HG03108 (cell line): ENCODE measurements around the gene HNRNPA3.
"Not testable (repeated sequence)": the region's sequence is repeated elsewhere in the genome, so short reads cannot be mapped to it uniquely, and the experiment has no call there.

Experiments
- ATAC-seq: cut with Tn5 transposase; IDR thresholded peaks from one replicate; pipeline ENCODE4 v1.9.1; 2021; ENCODE audit warnings: moderate library complexity; ENCODE audit not compliant: unreplicated experiment

HNRNPA3 gene

GRCh38 chr2:177212106-177212890 is at the start of gene HNRNPA3:
Gene HNRNPA3 (plus strand): TSS chr2:177212794. CDS start chr2:177212800, 6 bp downstream.
- ATAC-seq: peak; percentile 94

- ATAC-seq: no peak
These were observed 48.5 kb upstream of the HNRNPA3 start for GRCh38 chr2:177164131-177164530.

DNA sequence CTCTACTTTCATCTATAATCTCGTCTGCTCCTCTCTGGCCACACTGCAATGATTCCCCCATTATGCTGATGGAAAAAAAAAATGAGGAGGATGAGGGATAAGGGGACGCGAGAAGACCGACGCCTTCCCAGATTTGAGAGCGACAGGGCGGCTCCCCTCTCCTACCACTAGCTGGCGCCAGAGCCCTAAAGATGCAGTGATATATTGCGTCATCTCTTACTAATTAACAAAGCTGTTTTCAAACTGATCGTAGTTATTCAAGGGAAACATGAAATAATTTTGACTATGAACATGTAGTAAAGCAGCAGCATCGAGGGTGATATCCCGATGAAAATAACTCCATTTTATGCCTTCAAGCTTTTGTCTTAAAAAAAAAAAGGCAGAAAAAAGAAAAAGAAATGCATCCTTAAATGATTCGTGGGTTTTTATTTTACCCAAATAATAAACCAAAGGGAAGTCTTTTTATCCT is 48.0 kb upstream of the HNRNPA3 start:
- ATAC-seq: peak; percentile 45

- no peak for ATAC-seq
These were observed 47.5 kb upstream of the HNRNPA3 start for GRCh38 chr2:177165061-177165583.

DNA sequence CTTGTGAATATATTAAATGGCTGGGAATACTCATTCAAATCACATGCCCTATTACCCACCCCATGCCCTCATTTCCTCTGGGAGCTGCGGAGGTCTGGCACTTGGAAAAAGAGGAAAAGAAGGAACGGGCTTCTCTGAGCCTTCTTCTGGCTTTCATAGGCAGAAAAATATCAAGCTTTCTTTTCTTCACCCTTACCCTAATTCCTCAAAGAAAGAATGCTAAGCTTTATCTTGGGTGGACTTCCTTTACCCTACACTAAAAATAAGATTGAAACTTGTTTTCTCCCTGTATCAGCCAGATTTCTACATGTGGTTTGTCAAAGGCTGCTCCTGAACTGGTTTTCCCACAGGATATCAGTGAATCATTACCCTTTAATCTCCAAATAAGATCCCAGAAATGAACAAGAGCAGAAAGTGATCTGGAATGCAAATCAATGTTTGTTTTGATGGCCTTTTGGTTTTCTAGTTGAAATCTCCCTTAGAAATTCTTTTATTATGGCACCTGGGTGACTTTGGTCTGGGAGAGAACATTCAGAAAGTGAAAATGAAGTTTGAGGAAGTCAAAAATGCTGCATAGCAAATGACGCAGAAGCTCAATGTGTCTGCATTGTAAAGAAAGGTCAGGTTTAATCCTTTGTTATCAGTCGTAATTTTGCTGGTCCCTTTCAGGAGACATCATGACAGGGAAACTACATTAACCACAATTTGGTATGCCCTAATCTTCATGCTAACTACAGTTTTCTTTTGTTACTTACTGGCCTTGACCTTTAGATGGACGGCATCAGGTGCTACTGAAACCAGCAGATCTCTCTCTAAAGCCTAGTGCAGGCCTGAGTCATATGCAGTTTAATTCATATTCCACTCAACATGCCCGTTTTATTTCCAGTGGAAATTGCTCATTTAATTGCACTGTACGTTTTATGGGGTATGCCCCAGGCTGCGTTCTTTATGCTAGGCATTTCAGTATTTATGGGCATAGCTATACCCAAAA is 46.6 kb upstream of the HNRNPA3 start:
- peak; percentile 42 for ATAC-seq

GRCh38 chr2:177169810-177170514 is 42.6 kb upstream of the HNRNPA3 start:
- peak; percentile 52 for ATAC-seq

DNA sequence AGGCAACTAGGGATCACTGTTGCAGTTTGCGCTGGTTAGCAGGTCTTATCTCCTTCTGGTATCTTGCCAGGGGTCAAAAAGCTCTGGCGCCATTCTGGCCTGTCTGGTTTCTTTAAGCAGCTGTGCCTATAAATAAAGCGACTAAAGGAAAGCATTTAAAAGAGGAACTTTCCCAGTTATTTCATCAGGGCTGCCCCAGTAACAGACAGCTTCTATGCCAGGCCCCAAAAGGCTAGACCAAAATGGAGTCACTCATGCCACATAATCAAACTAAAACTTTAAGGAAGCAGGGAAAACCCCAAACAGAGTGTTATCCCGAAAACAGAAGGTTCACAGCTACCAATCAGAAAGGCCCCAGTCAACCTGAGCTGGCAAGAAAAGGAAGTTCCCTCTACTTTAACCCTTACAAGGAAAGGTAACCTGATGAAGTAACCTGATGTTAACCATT is 41.2 kb upstream of the HNRNPA3 start:
- no peak for ATAC-seq

GRCh38 chr2:177172034-177172880 is 40.3 kb upstream of the HNRNPA3 start:
- ATAC-seq: no peak

GRCh38 chr2:177174486-177174885 is 38.1 kb upstream of the HNRNPA3 start:
- no peak for ATAC-seq

DNA sequence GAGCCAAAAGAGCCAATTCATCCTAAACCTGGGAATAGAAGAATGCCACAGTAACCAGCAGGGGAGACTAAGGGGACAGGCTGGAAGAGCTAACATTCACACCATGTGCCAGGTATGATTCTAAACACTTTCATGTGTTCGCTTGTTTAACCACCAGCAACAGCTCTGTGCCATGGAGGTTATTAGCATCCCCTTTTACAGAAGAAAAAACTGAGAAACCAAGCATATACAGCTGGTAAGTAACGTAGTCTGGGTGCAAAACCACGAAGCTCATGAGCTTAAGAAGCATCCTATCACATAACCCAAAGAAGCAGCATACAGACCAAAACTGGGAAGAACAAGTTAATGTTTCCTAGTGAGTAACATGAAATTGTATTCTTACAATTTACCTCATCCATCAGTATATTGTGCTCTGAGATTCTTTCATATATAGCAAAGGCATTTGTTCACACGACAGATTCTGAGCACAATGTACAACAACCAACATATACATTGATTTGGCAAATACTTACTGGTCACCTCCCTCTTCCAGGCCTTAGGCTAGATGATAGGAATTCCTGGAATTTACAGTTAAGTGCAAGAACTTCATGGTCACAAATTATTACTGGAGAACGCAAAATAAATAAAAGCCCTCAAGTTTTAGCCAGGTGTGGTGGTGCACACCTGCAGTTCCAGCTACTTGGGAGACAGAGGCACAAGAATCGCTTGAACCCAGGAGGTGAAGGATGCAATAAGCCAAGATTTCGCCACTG is 36.5 kb upstream of the HNRNPA3 start:
- no peak for ATAC-seq

DNA sequence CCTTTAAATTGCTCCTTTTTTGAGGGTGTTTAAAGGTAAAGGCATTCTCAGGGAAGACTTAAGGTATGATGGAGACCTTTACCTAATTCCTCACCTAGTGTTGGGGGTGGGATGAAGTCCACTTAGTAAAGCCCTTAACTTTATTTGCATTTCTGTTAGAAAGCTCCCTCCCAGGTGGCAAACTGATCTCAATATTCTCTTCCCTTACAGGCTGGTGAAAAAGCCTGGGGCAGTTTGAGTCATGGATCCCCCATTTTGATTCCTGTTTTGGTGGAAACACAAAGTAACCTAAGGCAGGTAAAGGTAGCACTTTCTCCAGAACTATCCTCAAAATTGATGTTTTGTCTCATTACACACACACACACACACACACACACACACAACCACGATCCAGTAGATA is 33.8 kb upstream of the HNRNPA3 start:
- ATAC-seq: no peak

DNA sequence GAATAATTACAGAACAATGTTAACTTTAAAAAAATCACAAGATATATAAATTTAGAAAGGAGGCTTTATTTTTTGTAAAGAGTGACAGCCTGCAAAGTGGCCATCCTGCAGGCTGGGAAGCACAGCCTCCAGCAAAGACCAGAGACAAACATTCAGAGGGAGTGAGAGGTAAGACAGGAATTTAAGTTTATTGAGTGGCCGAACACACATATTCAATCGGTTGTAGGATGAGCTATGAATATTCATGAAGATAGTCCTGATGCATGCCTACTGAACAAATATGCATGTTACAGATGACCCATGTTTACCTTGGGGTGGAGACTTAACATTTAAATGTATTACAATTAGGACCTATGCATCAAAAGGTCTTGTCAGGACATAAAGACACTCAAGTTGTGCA is 33.4 kb upstream of the HNRNPA3 start:
- ATAC-seq: no peak

GRCh38 chr2:177179671-177180070 is 32.9 kb upstream of the HNRNPA3 start:
- not testable (repeated sequence) for ATAC-seq

GRCh38 chr2:177180269-177181000 is 32.2 kb upstream of the HNRNPA3 start:
- ATAC-seq: no peak

DNA sequence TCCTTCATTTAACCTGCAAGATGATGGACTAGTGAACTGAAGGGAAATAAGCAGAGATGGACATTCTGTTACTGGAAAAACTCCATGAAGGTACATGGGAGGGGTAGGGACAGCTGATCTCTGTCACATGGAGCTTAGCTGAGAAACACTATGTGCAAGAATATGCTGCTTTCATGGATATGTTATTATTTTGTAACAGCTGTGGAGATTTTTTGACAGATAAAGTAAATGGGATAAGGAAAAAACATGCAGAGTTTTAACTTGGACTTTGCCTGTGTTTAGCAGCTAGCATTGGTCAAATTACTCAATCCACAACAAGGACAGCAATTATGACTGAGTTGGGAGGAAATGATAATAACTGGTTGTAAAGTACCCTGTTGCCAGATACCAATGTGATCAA is 28.7 kb upstream of the HNRNPA3 start:
- ATAC-seq: no peak

DNA sequence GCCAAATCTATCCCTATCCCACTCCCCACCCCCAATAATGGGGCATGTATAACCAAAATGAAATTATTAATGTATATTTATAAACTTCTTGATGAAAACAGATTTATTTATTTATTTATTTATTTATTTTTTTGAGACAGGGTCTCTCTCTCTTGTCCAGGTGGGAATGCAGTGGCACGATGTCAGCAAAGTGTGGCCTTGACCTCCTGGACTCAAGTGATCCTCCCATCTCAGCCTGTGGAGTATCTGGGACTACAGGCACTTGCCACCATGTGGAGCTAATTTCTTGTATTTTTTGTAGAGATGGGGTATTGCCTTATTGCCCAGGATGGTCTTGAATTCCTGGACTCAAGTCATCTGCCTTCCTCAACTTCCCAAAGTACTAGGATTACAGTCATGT is 28.0 kb upstream of the HNRNPA3 start:
- no peak for ATAC-seq

DNA sequence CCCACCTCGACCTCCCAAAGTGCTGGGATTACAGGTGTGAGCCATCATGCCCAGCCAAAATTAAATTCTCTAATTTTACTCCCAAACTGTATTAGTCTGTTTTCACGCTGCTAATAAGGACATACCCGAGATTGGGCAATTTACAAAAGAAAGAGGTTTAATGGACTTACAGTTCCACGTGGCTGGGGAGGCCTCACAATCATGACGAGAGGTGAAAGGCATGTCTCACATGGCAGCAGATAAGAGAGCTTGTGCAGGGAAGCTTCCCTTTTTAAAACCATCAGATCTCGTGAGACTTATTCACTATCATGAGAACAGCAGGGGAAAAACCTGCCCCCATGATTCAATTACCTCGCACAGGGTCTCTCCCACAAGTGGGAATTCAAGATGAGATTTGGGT is 26.6 kb upstream of the HNRNPA3 start:
- not testable (repeated sequence) for ATAC-seq

GRCh38 chr2:177187631-177188312 is 24.8 kb upstream of the HNRNPA3 start:
- no peak for ATAC-seq
